ENCODE data around the gene MYEF2.

MYEF2 gene

DNA sequence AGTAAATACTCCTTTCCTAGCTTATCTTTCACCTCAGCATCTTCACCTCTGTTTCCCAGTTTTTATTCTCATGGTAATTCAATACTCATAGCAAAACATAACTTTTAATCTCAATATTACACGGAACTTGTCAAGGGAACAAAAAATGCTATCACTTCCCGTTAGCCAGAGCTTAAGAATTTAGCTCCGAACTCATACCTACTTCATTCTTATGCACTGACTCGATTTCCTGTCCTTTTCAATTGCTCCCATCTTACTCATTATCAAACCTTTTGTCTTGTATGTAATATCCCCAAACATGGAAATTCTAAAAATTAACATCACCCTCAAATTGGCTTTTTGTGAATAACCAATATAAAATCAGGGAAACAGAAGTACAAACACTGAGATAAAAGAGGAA lies 28.2 kb downstream of the MYEF2 start:
- in situ Hi-C loops (cut with HindIII; ENCODE audit: low sequenced_read_pairs) = loop anchor here (25.0 kb wide), 1 partner anchor 87 kb away; no protein-coding TSS in a partner anchor

DNA sequence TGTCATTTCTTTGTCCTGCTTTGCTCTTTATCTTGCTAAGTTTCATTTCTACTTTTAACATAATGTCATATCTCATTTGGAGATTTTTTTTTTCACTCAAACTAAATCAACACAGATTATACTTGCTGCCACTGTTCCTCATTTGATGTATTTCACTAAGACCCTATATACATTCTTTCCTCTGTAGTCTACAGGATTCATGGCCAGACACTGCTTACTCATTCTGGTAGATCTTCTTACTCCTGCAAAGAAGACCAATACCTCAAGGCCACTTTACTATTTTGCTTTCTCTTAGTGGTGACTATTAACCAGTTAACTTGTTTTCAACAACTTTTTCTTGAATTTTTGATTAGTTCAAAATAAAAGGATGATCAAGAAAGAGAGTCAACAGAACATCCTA lies 30.7 kb downstream of the MYEF2 start:
- in situ Hi-C loops (cut with HindIII; ENCODE audit: low sequenced_read_pairs) = loop anchor here (25.0 kb wide), 1 partner anchor 90 kb away; no protein-coding TSS in a partner anchor

DNA sequence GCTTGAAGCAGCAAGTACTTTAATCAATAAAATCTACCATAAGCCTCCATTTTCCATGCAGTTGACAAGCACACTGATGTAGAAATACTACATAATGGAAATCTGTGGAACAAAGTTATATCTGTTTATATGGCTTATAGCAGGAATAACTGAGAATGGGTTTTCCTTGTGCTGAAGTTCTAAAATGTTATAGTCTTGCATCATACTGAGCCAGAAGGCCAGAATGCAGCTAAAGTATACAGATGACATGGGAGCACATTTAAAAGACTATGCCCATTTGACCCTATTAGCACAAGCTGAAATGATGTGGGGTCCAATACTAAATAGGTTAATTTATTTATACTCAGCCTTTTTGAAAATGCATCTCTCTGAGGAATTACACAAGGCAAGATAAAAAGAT lies 32.2 kb downstream of the MYEF2 start:
- in situ Hi-C loops (cut with HindIII; ENCODE audit: low sequenced_read_pairs) = loop anchor here (25.0 kb wide), 1 partner anchor 91 kb away; no protein-coding TSS in a partner anchor

DNA sequence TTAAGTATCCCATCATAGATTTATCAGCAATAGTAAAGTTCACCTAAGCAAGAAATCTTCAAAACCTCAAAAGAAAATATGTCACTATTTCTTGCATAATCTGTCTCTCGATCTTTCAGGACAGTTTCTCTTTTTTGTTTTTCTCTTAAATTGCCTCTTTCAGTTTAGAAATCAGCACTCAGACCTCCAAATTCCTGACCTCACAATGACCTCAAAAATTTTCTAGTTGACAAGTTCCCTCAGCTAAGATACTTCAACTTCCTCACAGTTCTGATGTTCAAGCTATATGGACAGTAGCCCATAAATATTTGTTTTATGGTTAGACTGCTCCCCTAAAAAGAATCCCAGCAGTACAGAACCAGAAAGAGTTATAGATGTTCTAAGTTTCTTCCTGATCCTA lies 33.2 kb downstream of the MYEF2 start:
- in situ Hi-C loops (cut with HindIII; ENCODE audit: low sequenced_read_pairs) = loop anchor here (25.0 kb wide), 1 partner anchor 92 kb away; no protein-coding TSS in a partner anchor

DNA sequence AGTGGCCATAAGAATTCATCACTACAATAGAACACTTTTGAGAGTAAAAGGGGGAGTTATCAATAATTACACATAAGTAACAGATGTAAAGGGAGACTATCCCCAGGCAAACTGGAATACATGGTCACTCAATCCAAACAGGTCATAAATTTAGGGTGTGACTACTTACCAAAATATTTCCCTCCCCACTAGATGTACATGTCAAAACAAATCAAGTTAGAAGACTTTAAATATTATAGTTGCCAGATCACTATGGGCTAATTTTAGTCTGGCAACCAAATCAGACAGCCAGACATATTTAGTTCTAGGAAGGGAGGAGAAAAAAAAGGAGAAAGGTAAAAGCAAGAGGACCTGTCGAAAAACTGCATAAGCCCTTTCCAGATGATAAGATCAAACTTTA lies 34.2 kb downstream of the MYEF2 start:
- in situ Hi-C loops (cut with HindIII; ENCODE audit: low sequenced_read_pairs) = loop anchor here (25.0 kb wide), 1 partner anchor 93 kb away; no protein-coding TSS in a partner anchor

DNA sequence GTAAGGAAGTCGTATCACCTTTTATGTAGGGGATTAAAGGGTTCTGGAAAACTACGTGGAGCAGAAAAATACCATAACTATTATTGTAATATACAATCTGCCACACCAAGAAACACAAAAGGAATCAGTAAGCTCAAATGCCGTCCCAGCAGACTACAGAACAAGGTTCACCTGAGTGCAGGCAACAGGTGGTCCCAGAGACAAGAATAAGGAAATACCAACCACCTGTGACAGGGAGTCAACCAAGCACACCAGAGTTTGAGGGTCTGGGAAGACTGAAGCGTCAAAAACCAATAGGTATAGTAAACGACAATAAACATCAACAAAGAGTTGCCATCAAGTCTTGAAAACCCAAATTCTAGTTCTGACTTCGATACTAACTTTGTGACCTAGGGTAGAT lies 45.2 kb downstream of the MYEF2 start:
- in situ Hi-C loops (cut with HindIII; ENCODE audit: low sequenced_read_pairs) = loop anchor here (5.0 to 25.0 kb wide), 2 partner anchors 39 to 104 kb away; no protein-coding TSS in a partner anchor

DNA sequence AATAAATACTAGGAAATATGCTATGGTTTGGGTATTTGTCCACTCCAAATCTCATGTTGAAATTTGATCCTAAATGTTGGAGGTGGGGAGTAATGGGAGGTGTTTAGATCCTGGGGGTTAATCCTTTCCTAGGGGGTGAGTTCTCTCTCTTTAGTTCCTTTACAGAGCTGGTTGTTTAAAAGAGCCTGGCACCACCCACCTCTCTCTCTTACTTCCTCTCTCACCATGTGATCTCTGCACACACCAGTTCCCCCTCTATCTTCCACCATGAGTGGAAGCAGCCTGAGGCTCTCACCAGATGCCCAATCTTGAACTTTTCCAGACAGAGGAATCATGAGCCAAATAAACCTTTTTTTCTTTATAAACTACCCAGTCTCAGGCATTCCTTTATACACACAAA lies 46.8 kb downstream of the MYEF2 start:
- in situ Hi-C loops (cut with HindIII; ENCODE audit: low sequenced_read_pairs) = loop anchor here (5.0 to 25.0 kb wide), 2 partner anchors 41 to 106 kb away; no protein-coding TSS in a partner anchor

DNA sequence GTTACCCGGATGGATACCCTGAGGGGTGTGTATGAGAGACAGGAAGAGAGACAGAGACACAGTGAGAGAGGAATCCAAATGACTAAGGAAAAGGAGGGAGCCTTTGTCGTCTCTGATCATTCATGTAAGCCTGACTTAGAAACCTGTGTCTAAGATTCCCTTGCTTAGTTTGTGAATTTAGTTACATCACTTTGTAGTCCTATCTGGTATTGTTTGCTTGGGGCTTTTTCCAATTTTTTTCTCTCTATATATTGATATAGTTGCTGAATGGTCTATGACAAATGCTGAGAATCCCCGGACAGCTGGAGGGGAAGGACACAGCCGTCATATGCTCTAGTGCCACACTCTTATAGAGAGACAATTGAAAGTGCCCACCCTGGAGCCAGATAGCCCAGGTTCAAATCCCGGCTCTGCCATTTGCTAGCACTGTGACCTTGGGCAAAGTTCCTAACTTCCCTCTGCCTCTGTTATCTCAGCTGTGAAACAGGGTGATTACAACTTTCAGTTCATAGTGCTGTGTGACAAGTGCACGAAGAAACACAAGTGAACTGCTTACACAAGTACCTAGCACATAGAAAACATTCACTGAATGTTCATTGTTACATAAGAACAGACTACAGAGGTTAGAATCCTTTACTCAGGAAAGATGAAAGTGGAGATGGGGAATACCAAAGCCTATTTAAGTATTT lies 51.3 kb downstream of the MYEF2 start:
- in situ Hi-C loops (cut with HindIII; ENCODE audit: low sequenced_read_pairs) = loop anchor here (25.0 kb wide), 1 partner anchor 110 kb away; no protein-coding TSS in a partner anchor

DNA sequence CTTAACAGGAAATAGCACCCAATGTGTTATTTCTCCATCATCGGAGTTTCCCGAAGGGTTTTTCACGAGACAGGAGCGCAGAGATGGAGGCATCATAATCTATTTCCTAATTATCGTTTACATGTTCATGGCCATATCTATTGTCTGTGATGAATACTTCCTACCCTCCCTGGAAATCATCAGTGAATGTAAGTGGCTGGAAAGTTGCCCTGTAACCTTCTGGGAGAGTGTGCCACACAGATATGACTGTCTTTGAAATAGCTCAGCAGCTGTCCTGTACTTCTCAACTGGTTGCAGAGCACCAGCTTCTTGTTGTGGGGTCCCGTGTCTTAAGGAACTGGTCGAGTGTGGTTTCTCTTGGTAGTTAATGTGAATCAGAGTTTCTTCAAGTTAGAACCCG lies 56.2 kb downstream of the MYEF2 start:
- in situ Hi-C loops (cut with HindIII; ENCODE audit: low sequenced_read_pairs) = no loop called here

DNA sequence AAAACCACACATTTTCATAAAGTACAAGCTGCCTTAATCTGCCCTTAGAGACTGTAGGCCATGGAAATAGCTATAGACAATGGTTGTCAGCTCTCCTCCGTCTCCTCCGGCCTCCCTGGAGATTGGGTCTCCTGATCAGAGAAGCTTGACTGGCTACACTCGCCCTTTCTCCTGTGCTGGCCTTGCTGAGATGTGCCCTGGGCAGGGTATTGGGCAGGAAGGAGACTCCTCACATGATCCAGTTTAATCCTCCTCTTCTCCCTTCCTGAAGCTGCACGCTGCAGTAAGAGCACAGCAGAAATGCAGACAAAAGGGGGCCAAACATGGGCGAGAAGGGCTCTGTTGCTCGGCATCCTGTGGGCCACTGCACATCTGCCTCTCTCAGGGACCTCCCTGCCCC lies 57.4 kb downstream of the MYEF2 start, which contains the start of gene SLC24A5:
Gene SLC24A5, plus strand, starts transcription at position 246 of the 400 bp plus-strand sequence. Its CDS starts 55 bp downstream, at position 301.
- in situ Hi-C loops (cut with HindIII; ENCODE audit: low sequenced_read_pairs) = no loop called here

DNA sequence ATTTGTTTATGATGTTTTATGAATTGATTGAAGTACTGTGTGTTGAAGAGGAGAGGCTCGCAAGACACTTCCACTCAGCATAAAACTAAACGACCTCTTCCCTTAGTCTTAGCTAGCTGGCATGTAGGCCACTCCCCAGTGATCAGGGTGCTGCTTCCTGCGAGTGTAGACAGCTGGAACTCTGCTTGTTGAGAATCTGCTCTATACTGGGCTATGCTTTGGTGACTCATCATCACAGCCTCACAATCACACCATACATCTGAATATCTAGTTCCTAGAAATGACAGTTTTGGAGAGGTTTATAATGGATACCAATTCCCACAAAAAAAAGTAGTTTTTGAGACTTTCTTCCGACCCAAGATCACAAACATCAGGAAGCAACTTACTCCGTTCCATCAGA lies 58.8 kb downstream of the MYEF2 start:
- in situ Hi-C loops (cut with HindIII; ENCODE audit: low sequenced_read_pairs) = no loop called here

DNA sequence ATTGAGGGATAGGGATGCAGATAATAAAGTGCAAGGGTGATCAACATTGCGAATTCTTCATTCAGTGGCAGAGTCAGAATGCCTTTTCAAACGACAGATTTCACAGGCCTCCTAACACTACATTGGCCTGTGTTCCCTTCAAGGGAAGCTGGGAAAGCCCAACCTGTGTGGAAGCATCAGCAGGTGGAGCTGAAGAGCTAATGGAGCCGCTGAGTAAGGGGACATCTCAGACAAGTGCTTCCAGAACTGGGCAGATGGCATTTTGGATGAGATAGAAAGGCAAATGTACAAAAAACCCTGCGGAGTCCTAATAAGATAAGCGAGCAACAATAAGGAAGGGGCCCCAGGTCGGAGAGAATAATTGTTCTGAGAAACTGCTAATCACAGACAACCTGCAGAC lies 65.9 kb downstream of the MYEF2 start:
- in situ Hi-C loops (cut with HindIII; ENCODE audit: low sequenced_read_pairs) = no loop called here

DNA sequence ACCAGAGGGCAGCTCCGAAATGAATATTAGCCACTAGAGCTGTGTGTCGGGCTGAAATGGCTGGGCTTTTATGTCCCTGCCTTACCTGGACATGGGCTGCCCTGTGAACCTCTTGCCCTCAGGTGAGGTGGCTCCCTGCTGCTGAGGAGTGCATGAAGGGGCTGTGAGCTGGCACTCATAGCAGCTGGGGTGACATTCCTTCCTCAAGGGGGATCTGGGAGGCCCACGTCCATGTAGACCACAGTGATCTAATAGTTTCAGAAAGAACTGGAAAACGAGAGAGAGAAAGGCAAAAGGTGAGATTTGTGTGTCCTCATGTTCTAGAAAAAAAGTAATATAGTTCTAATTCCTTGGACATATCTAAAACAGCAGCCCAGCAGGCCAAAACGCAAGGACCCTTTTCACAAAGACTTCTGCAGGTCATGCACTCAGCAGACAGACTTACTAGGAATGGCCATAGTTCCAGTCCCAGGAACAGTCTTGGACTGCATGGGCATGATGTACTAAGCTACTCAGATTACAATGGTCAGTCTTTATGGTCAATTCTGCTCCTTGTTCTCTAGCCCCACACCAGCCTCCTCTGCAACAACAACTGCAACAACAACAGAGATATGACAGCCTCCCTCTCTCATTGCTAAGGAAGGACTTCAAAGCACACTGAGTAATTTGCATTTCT lies 68.1 kb downstream of the MYEF2 start:
- in situ Hi-C loops (cut with HindIII; ENCODE audit: low sequenced_read_pairs) = no loop called here

DNA sequence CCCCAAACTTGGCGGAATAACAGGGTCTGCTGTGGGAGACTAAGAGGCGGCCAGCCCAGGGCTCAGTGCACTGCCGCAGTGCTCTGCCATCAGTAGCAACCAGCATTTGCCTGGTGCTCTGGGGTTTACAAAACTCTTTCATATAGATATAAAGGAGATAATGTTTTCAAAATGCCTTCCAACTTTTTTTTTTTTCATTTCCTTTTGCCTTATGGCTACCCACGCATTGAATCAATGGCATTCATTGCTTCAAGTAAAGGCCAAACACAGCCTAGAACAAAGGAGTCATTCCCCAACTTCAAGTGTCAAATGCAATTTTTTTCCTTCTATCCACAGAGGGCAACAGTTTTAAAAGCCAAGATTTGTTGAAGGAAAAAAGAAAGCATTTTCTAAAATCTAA lies 68.9 kb downstream of the MYEF2 start:
- in situ Hi-C loops (cut with HindIII; ENCODE audit: low sequenced_read_pairs) = no loop called here

DNA sequence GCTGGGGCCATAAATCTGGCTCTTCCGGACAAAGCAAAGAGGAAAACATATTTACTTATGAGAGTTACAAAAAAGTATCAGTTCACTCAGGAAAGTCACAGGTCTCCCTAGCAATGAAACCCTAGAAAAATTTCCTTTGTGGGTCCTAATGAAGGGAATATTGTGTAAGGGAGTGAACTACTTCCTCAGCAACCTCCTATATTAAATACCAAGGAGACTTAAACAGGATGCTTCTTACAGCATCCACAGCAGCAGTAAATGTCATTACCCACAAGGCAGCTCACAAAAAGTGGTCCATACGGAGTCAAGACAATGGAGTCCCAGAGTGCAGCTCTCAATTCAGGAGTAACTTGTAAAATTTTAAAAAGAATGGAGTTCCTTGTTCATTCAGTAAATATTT lies 72.2 kb downstream of the MYEF2 start:
- in situ Hi-C loops (cut with HindIII; ENCODE audit: low sequenced_read_pairs) = no loop called here

DNA sequence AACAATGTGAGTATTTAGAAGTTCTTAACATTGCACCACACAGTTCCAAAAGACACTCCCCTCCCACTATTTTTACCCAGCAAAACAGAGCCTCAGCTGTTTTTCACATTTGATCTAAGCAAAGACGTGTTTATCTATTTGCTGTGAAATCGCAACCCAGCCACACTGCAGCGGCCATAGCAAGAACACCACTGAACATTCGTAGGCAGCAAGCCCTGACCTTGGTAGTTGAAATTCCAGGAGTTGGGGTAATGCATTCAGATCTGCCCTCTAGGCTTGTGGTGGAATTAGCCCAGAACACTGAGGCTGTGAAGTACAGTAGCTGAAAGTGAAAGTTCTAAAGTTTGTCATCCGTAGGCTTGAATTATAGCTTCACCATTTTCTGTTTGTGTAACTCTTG lies 74.4 kb downstream of the MYEF2 start:
- in situ Hi-C loops (cut with HindIII; ENCODE audit: low sequenced_read_pairs) = no loop called here

DNA sequence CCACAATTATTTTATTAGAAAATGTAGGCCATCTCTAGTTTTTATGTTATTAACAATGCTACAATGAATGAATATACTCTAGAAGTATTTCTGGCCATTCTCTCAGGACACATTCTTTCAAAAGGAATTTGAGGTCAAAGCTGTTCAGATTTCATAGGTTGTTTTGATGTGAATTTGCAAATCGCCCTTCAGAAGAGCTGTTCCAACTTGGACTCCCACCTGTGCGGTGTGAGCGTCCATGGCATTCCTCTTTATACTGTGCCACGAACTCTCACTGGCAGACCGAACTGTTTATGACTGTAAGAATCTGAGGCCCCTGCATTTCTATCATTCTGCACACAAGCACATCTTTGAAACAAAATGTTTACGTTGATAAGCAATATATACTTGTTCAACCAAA lies 75.9 kb downstream of the MYEF2 start:
- in situ Hi-C loops (cut with HindIII; ENCODE audit: low sequenced_read_pairs) = no loop called here

DNA sequence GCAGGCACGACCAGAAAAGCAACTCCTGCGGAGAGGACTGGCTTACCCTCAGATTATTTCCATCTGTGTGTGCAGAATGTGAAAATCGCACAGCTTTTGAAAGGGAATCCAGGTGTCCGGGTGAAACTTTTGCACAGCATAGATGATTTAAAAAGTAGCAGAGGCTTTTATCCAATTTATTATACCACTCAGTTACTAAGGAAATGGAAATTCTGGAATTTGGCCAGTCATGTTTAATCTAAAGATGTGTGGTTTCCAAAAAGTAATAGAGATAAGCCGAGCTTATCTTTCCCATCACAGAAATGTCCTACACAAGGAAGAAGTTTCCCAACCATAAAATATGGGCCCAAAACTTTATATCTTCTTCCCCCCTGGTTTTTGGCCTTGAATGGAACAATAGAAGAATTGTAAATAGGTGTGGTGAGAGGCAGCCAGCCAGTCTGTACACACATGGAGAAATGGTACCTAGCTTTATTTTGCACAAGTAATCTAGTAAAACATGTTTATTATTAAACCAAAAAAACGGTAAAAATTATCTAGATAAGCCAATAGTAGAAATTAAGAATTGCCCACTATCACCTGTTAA lies 76.6 kb downstream of the MYEF2 start:
- in situ Hi-C loops (cut with HindIII; ENCODE audit: low sequenced_read_pairs) = no loop called here

DNA sequence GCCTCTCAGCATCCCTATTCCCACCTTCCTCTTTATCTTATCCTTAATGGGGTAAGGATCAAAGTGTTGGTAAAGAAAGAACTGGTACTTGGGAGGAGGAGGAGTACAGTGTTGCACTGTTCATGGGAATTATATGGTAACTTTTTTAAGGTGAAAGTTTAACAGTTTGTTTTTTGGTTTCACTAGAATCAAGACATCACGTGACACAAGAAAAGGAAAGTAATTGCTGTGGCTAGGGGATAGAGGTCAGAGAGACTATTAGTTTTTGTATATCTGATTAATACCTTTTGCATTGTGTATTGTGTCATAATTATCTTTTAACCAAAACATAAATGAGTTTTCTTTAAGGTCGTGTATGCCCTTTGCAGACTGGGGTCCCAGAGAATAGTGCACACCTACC lies 80.8 kb downstream of the MYEF2 start:
- in situ Hi-C loops (cut with HindIII; ENCODE audit: low sequenced_read_pairs) = loop anchor here (5.0 kb wide), 1 partner anchor 65 kb away; no protein-coding TSS in a partner anchor

DNA sequence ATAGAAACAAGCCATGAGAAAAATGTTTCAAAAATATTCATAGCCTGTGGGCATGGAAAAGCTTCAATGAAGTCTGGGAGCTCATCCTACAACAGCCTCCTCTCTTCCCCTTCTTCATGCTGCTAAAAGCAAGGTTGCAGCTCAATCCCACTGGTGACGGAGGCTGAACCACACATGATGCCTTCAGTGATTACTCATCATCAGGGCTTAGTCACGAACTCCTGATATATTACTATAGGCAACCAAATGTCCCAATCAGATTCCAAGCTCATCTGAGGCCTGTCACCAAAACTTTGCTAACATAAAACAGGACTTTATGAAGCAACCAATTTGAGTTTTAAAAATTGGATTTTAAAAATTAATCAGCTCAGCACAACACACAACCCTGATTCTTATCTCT lies 81.3 kb downstream of the MYEF2 start:
- in situ Hi-C loops (cut with HindIII; ENCODE audit: low sequenced_read_pairs) = loop anchor here (5.0 kb wide), 1 partner anchor 65 kb away; no protein-coding TSS in a partner anchor

DNA sequence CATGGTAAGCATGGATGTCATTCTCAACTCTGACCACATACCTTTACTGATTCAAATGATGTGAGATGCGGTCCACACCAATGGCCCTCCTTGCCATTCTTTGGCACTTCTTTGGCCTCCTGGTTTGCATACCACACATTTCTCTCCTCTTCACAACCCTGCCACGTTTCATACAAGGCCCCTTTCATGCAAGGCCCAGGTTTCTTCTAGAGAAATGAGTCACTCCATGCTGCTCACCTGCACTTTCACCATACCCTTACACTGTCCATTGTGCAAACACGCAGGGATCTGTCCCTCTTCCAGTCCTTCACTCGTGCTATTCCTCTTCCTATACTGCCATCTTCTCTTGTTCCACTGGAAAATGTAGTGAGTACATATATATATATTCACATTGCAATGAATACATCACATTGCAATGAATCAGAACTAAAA lies 81.7 kb downstream of the MYEF2 start:
- in situ Hi-C loops (cut with HindIII; ENCODE audit: low sequenced_read_pairs) = loop anchor here (5.0 kb wide), 1 partner anchor 66 kb away; no protein-coding TSS in a partner anchor
